Sigmoid colon (tissue), 4 donors: ENCODE data around the gene SPDYE16.
"Not testable (repeated sequence)": the region's sequence is repeated elsewhere in the genome, so short reads cannot be mapped to it uniquely, and the experiment has no call there.

Experiments used
- EP300 ChIP-seq, 4 donors: sonication (generic); formaldehyde crosslinking; IDR thresholded peaks; one replicate each; pipeline ENCODE4 v1.6.1; 2017; ENCODE audit warnings: antibody characterized with exemption in 4 of 4
- POLR2A ChIP-seq, 2 donors: fragments of 450-650 bp; IDR thresholded peaks; one replicate each; pipeline ENCODE4 v1.6.1; 2016; ENCODE audit warnings: antibody characterized with exemption in 2 of 2, mild to moderate bottlenecking in 2 of 2, moderate library complexity in 2 of 2
- TF ChIP-seq, protein P1 (sequence below), 4 experiments: fragments of 450-650 bp in 3 of 4; fragments of 200-600 bp in 1 of 4; IDR thresholded peaks; one replicate each; pipeline ENCODE4 v1.5.1; 2016 to 2019; ENCODE audit warnings: antibody characterized with exemption in 4 of 4, mild to moderate bottlenecking in 3 of 4, moderate library complexity in 2 of 4

DNA sequence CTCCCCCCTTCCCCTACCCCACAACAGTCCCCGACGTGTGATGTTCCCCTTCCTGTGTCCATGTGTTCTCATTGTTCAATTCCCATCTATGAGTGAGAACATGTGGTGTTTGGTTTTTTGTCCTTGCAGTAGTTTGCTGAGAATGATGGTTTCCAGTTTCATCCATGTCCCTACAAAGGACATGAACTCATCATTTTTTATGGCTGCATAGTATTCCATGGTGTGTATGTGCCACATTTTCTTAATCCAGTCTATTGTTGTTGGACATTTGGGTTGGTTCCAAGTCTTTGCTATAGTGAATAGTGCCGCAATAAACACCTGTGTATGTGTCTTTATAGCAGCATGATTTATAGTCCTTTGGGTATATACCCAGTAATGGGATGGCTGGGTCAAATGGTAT is 18.2 kb upstream of the SPDYE16 start:
- TF ChIP-seq, protein P1, sequence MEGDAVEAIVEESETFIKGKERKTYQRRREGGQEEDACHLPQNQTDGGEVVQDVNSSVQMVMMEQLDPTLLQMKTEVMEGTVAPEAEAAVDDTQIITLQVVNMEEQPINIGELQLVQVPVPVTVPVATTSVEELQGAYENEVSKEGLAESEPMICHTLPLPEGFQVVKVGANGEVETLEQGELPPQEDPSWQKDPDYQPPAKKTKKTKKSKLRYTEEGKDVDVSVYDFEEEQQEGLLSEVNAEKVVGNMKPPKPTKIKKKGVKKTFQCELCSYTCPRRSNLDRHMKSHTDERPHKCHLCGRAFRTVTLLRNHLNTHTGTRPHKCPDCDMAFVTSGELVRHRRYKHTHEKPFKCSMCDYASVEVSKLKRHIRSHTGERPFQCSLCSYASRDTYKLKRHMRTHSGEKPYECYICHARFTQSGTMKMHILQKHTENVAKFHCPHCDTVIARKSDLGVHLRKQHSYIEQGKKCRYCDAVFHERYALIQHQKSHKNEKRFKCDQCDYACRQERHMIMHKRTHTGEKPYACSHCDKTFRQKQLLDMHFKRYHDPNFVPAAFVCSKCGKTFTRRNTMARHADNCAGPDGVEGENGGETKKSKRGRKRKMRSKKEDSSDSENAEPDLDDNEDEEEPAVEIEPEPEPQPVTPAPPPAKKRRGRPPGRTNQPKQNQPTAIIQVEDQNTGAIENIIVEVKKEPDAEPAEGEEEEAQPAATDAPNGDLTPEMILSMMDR (IDR thresholded peaks at IDR 0.05) = not testable (repeated sequence)
- not testable (repeated sequence) for TF ChIP-seq EP300, POLR2A (IDR thresholded peaks at IDR 0.05)
